Measurements from ENCODE around the gene C1QTNF1.

C1QTNF1 gene, protein sequence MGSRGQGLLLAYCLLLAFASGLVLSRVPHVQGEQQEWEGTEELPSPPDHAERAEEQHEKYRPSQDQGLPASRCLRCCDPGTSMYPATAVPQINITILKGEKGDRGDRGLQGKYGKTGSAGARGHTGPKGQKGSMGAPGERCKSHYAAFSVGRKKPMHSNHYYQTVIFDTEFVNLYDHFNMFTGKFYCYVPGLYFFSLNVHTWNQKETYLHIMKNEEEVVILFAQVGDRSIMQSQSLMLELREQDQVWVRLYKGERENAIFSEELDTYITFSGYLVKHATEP

GRCh38 chr17:79023886-79024771, at the start of gene C1QTNF1:
Gene C1QTNF1, plus strand, starts transcription at chr17:79024169. Its CDS starts 19,800 bp downstream, at chr17:79043969.
- peak within 1 kb of the TSS; percentile 90 for H3K4me3 Mint-ChIP-seq
- H3K36me3 Mint-ChIP-seq, result no peaks in the 10 kb centered on the region
- H3K27ac Mint-ChIP-seq, result peak within 1 kb of the TSS; percentile 2
- peaks cover 12% of the 10 kb centered on the region for H3K4me1 Mint-ChIP-seq
- H3K27me3 Mint-ChIP-seq, result peaks cover 3% of the 10 kb centered on the region
- no peaks in the 10 kb centered on the region for H3K9me3 Mint-ChIP-seq

DNA sequence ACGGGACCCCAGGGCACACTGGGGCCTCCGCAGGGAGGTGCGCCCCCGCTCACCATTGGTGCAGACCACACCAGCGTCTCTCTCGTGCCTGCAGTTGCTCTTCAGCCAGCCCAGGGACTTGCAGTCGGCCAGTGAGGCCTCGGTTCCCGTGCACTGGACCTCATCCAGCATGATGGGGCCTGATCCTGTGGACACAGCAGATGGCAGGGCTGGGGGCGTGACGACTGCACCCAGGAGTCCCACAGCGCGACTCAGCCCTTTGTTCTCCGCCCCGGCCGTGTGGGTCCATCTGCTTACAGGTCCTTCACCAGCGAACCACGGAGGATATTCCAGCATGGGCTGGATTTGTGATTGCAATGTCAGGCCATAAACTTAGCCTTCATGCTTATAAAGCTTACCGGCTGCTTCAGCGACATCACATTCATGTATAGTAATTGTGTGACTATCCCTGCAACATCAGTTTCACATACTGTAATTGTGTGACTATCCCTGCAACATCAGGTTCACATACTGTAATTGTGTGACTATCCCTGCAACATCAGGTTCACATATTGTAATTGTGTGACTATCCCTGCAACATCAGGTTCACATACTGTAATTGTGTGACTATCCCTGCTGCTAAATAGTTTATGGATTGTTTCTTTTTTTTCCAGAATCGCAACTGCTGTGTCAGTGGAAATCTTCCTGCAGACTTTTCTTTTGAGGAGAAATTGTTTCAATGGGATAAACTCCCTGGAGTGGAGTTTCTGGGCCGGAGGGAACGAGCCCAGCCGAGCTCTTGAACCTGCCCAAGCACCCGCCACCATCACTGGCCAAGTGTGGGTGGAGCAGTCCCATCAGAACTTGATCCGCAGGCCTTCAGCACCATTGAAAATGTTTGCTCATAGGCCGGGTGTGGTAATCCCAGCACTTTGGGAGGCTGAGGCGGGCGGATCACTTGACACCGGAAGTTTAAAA, 49.1 kb upstream of the C1QTNF1 start:
- Mint-ChIP-seq H3K4me1 (peaks cover 38% of the 10 kb centered on the region), H3K36me3 (peaks cover 1% of the 10 kb centered on the region), H3K9me3 (no peaks in the 10 kb centered on the region), H3K27ac (no peak overlapping the region), H3K27me3 (no peaks in the 10 kb centered on the region), H3K4me3 (no peak overlapping the region)

GRCh38 chr17:78976907-78977680, 46.9 kb upstream of the C1QTNF1 start:
- peak overlapping the region; percentile 68 for H3K4me3 Mint-ChIP-seq
- H3K27ac Mint-ChIP-seq, result no peak overlapping the region
- peaks cover 26% of the 10 kb centered on the region for H3K4me1 Mint-ChIP-seq
- no peaks in the 10 kb centered on the region for H3K36me3 Mint-ChIP-seq
- H3K9me3 Mint-ChIP-seq, result no peaks in the 10 kb centered on the region
- no peaks in the 10 kb centered on the region for H3K27me3 Mint-ChIP-seq

- Mint-ChIP-seq H3K36me3 (no peaks in the 10 kb centered on the region), H3K4me1 (peaks cover 26% of the 10 kb centered on the region), H3K27ac (no peak overlapping the region), H3K4me3 (peak overlapping the region; percentile 68), H3K9me3 (no peaks in the 10 kb centered on the region), H3K27me3 (no peaks in the 10 kb centered on the region)
These were observed 46.4 kb upstream of the C1QTNF1 start for GRCh38 chr17:78977681-78977943.

- no peaks in the 10 kb centered on the region for H3K27me3 Mint-ChIP-seq
- peak overlapping the region; percentile 79 for H3K4me3 Mint-ChIP-seq
- H3K4me1 Mint-ChIP-seq, result peaks cover 26% of the 10 kb centered on the region
- H3K9me3 Mint-ChIP-seq, result no peaks in the 10 kb centered on the region
- H3K36me3 Mint-ChIP-seq, result no peaks in the 10 kb centered on the region
- H3K27ac Mint-ChIP-seq, result peak overlapping the region; percentile 74
These were observed 45.7 kb upstream of the C1QTNF1 start for GRCh38 chr17:78977997-78978973.

- peak within 1 kb of the TSS; percentile 79 for H3K4me3 Mint-ChIP-seq
- no peaks in the 10 kb centered on the region for H3K27me3 Mint-ChIP-seq
- H3K36me3 Mint-ChIP-seq, result no peaks in the 10 kb centered on the region
- peak within 1 kb of the TSS; percentile 87 for H3K27ac Mint-ChIP-seq
- H3K9me3 Mint-ChIP-seq, result no peaks in the 10 kb centered on the region
- H3K4me1 Mint-ChIP-seq, result peaks cover 26% of the 10 kb centered on the region
These were observed 44.0 kb upstream of the C1QTNF1 start, which contains the start of gene LGALS3BP for GRCh38 chr17:78979780-78980623. Gene LGALS3BP, minus strand, starts transcription at chr17:78979923. Its CDS starts 2,732 bp downstream, at chr17:78977191.

GRCh38 chr17:78980624-78980972, 43.4 kb upstream of the C1QTNF1 start:
- no peaks in the 10 kb centered on the region for H3K9me3 Mint-ChIP-seq
- peaks cover 26% of the 10 kb centered on the region for H3K4me1 Mint-ChIP-seq
- no peak overlapping the region for H3K27ac Mint-ChIP-seq
- no peaks in the 10 kb centered on the region for H3K27me3 Mint-ChIP-seq
- peak overlapping the region; percentile 23 for H3K4me3 Mint-ChIP-seq
- H3K36me3 Mint-ChIP-seq, result no peaks in the 10 kb centered on the region

DNA sequence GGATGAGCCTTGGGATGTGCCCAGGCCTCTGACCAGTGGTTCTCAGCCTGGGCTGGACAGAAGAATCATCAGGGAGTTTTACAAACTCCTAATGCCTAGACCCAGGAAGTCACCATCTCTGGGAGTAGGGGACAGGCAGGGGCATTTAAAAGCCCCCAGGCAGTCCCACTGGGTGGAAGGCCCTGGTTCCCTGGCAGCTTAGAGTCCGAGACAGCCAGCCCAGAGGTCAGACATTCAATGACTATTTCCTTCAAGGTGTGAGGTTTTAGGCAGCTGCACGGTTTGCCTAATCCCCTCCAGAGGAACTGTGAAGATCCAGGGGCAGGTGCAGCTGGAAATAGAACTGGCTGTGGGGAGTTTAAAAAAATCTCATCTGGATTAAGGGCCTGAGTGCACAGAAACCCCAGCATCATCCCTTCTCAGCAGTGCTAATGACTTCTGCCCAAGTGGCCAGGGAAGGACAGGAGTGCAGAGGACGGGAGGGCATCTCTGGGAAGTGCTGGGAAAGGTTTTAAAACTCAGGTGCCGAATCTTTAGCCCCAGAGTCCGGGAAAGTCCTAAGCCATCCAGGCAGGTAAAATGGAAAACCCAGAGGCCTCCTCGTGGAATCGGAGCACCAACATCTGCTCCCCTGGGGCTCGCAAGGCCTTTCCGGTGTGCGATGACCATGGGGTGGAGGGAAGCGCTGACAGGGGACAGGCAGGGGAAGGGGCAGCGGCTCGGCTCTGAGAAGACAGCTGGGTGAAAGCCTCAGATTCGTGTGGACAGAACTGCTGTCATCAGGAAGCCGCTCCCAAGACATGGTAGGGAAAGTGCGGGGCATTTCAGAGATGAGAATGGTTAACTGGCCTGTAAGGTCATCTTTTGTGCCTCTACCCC, 42.7 kb upstream of the C1QTNF1 start:
- Mint-ChIP-seq H3K27ac (no peak overlapping the region), H3K9me3 (no peaks in the 10 kb centered on the region), H3K36me3 (no peaks in the 10 kb centered on the region), H3K27me3 (no peaks in the 10 kb centered on the region), H3K4me1 (peaks cover 27% of the 10 kb centered on the region), H3K4me3 (no peak overlapping the region)

DNA sequence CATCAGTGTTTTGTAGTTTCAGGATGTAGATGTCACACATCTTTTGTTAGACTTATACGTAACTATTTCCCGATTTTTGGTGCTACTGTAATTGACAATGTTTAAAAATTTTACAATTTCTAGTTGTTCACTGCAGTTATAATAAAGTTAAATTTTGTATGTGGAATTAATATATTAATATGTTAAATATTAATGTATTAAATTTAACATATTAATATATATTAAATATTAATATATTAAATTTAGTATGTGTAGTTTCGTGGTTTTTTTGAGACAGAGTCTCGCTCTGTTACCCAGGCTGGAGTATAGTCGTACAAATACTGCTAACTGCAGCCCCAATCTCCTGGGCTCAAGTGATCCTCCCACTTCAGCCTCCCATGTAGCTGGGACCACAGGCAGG, 38.6 kb upstream of the C1QTNF1 start:
- peaks cover 15% of the 10 kb centered on the region for H3K4me1 Mint-ChIP-seq
- H3K4me3 Mint-ChIP-seq, result no peak overlapping the region
- H3K27ac Mint-ChIP-seq, result no peak overlapping the region

DNA sequence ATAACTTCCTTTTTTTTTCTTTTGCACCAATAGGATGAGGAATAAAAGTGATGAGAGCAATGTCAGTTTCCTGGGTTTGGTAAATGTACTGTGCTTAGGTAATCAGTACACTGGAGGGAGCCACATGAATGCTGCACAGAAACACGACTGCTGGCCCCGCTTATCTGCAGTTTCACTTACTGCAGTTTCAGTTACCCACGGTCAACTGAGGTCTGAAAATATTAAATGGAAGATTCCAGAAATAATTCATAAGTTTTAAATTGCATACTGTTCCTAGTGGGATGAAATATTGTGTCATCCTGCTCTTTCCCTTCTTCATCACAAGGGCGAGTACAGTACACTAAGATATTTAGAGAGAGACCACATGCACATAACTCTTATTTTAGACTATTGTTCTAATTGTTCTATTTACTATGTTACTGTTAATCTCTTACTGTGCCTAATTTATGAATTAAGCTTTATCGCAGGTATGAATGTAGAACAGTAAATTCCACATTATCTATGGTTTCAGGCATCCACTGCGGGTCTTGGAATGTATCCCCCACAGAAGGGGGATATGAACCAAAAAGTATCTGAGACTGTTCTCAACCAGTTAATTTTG, 37.8 kb upstream of the C1QTNF1 start:
- Mint-ChIP-seq H3K9me3 (no peaks in the 10 kb centered on the region), H3K27ac (no peak overlapping the region), H3K36me3 (no peaks in the 10 kb centered on the region), H3K27me3 (no peaks in the 10 kb centered on the region), H3K4me3 (peak overlapping the region; percentile 73), H3K4me1 (peaks cover 15% of the 10 kb centered on the region)

More for the DNA sequence above, 38.6 kb upstream of the C1QTNF1 start:
- Mint-ChIP-seq H3K36me3 (no peaks in the 10 kb centered on the region), H3K27me3 (no peaks in the 10 kb centered on the region), H3K9me3 (no peaks in the 10 kb centered on the region)

DNA sequence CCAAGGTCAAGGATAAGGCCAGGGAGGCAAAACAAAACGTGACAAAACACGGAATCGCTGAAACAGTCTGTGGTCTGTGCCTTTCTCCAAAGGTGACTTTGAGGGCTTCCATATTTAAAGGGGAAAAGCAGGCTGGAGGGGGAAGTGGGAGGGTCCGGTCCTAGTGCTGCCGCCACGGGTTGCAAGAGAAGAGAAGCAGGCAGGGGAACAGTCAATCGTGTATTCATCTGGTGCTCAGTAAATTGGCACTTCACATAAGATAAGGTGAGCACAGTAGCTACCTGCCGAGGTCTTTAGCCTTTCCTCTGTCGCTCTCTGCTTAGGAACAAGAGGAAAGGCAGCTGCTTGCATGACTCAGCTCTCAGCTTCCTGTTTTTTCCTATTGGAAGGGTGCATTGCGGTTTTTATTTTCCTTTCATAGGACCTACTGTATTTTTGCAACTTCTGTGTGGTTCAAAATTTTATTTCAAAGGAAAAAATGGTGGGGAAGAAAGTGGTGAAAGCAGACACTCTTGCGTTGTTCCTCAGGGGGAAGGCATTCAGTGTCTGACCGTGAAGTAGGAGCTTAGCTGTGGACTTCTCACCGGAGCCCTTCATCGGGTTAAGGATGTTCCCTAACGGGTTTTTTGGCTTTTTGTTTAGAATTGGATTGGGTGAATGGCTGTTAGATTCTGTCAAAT, 37.2 kb upstream of the C1QTNF1 start:
- peaks cover 15% of the 10 kb centered on the region for H3K4me1 Mint-ChIP-seq
- no peak overlapping the region for H3K27ac Mint-ChIP-seq
- no peaks in the 10 kb centered on the region for H3K36me3 Mint-ChIP-seq
- no peaks in the 10 kb centered on the region for H3K9me3 Mint-ChIP-seq
- H3K4me3 Mint-ChIP-seq, result peak overlapping the region; percentile 73
- no peaks in the 10 kb centered on the region for H3K27me3 Mint-ChIP-seq

DNA sequence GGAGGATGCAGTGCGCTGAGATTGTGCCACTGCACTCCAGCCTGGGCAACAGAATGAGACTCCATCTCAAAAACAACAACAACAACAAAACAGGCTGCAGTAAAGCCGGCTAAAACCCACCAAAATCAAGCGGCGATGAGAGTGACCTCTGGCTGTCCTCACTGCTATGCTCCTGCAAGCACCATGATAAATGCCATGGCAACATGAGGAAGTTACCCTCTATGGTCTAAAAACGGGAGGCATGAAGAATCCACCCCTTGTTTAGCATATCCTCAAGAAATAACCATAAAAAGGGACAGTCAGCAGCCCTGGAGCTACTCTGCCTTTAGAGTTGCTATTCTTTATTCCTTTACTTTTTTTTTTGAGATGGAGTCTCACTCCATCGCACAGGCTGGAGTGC, 35.8 kb upstream of the C1QTNF1 start:
- H3K27ac Mint-ChIP-seq, result no peak overlapping the region
- no peaks in the 10 kb centered on the region for H3K36me3 Mint-ChIP-seq
- no peak overlapping the region for H3K4me3 Mint-ChIP-seq
- H3K9me3 Mint-ChIP-seq, result no peaks in the 10 kb centered on the region
- no peaks in the 10 kb centered on the region for H3K27me3 Mint-ChIP-seq
- peaks cover 15% of the 10 kb centered on the region for H3K4me1 Mint-ChIP-seq

Measured in activated naive CD4-positive, alpha-beta T cell treated with anti-CD3 and anti-CD28 coated beads, Interleukin-2, amount 50 U/mL, for 24 hours (primary cell).